IMR-90 (cell line): ENCODE results near the gene MAML3. TPM values are rescaled to one million over a fixed set of nuclear protein-coding genes. Genes with fewer than 3 reads are reported as not detected.

Experiments used
- ATAC-seq: fragments of 200-7000 bp; cut with Tn5 transposase; 2 replicates; pipeline ENCODE4 v1.9.1; 2020; ENCODE audit warnings: low read depth, mild to moderate bottlenecking, moderate library complexity
- BruUV-seq: library from RNA; stranded (reverse); fragments of 400-500 nt; replicated peaks from 2 replicates; lab custom pipeline; 2021; lab: Mats Ljungman, UMichigan
- CTCF ChIA-PET: fragments of 300-600 bp; formaldehyde crosslinking; extraction: SDS; loops from one replicate; lab custom pipeline; 2021; ENCODE audit warnings: antibody characterized with exemption; lab: Yijun Ruan, JAX
- POLR2A ChIA-PET: fragments of 300-600 bp; sonication (Branson Sonifier 250); formaldehyde crosslinking; loops from one replicate; lab custom pipeline; 2022; ENCODE audit warnings: antibody characterized with exemption; ENCODE audit not compliant: unreplicated experiment; lab: Charles Lee
- DNase-seq: peaks from one replicate; pipeline ENCODE4 v3.0.0; 2013
- H2AFZ ChIP-seq: replicated peaks from 2 replicates; pipeline ENCODE3; 2013; ENCODE audit warnings: low read length, mild to moderate bottlenecking; ENCODE audit not compliant: poor library complexity
- H2AK5ac ChIP-seq: 2 replicates; pipeline ENCODE4 v1.6.1; 2013; ENCODE audit warnings: low read depth, low read length, inconsistent platforms
- H2AK9ac ChIP-seq: replicated peaks from 2 replicates; pipeline ENCODE3; 2013; ENCODE audit warnings: mild to moderate bottlenecking, low read depth, low read length, moderate library complexity; ENCODE audit not compliant: poor library complexity
- H2BK120ac ChIP-seq: 2 replicates; pipeline ENCODE4 v1.6.1; 2013; ENCODE audit warnings: low read depth, low read length, inconsistent platforms
- H2BK15ac ChIP-seq: 3 replicates; pipeline ENCODE4 v1.6.1; 2013; ENCODE audit warnings: low read depth, low read length, inconsistent platforms
- H2BK20ac ChIP-seq: 2 replicates; pipeline ENCODE4 v1.6.1; 2013; ENCODE audit warnings: low read depth, mild to moderate bottlenecking, inconsistent platforms, low read length, moderate library complexity
- H2BK5ac ChIP-seq: 2 replicates; pipeline ENCODE4 v1.6.1; 2013; ENCODE audit warnings: mild to moderate bottlenecking, low read depth, low read length, inconsistent platforms; ENCODE audit not compliant: poor library complexity, severe bottlenecking
- H3K14ac ChIP-seq: replicated peaks from 2 replicates; pipeline ENCODE4 v1.6.1; 2013; ENCODE audit warnings: low read depth, low read length, inconsistent platforms
- H3K18ac ChIP-seq: 2 replicates; pipeline ENCODE4 v1.6.1; 2013; ENCODE audit warnings: low read depth, low read length, control low read depth
- H3K23ac ChIP-seq: 2 replicates; pipeline ENCODE4 v1.6.1; 2013; ENCODE audit warnings: low read depth, low read length, inconsistent platforms
- H3K27ac ChIP-seq: 2 replicates; pipeline ENCODE4 v1.5.1; 2013; ENCODE audit warnings: mild to moderate bottlenecking, control low read depth, low read length; ENCODE audit not compliant: insufficient read depth
- H3K27me3 ChIP-seq: 2 replicates; pipeline ENCODE4 v1.6.1; 2013; ENCODE audit warnings: low read length; ENCODE audit not compliant: control insufficient read depth, insufficient read depth
- H3K36me3 ChIP-seq: 2 replicates; pipeline ENCODE4 v1.6.1; 2013; ENCODE audit warnings: low read length, mixed read lengths; ENCODE audit not compliant: control insufficient read depth, insufficient read depth
- H3K4ac ChIP-seq: 2 replicates; pipeline ENCODE4 v1.6.1; 2013; ENCODE audit warnings: low read depth, low read length, inconsistent platforms
- H3K4me1 ChIP-seq: 2 replicates; pipeline ENCODE4 v1.6.1; 2013; ENCODE audit warnings: low read length, mixed read lengths; ENCODE audit not compliant: control insufficient read depth, insufficient read depth
- H3K4me2 ChIP-seq: 2 replicates; pipeline ENCODE4 v1.6.1; 2013; ENCODE audit warnings: low read depth, mild to moderate bottlenecking, control low read depth, low read length, moderate library complexity
- H3K4me3 ChIP-seq: 2 replicates; pipeline ENCODE4 v1.5.1; 2013; ENCODE audit warnings: low read depth, mild to moderate bottlenecking, control low read depth, low read length, moderate library complexity; ENCODE audit not compliant: insufficient read depth
- H3K56ac ChIP-seq: 2 replicates; pipeline ENCODE4 v1.6.1; 2013; ENCODE audit warnings: low read length, inconsistent platforms; ENCODE audit not compliant: insufficient read depth; ENCODE audit errors: extremely low read depth
- H3K79me1 ChIP-seq, 2 experiments: 2 replicates each; pipeline ENCODE4 v1.6.1; 2013; ENCODE audit warnings: low read length in 2 of 2, inconsistent platforms in 1 of 2, low read depth in 1 of 2
- H3K9ac ChIP-seq: 2 replicates; pipeline ENCODE4 v1.6.1; 2013; ENCODE audit warnings: low read depth, low read length, control low read depth
- H3K9me1 ChIP-seq: 2 replicates; pipeline ENCODE4 v1.6.1; 2013; ENCODE audit warnings: low read length, inconsistent platforms; ENCODE audit not compliant: insufficient read depth
- H3K9me3 ChIP-seq: 2 replicates; pipeline ENCODE4 v1.6.1; 2013; ENCODE audit warnings: low read length; ENCODE audit not compliant: control insufficient read depth, insufficient read depth
- H4K20me1 ChIP-seq: 2 replicates; pipeline ENCODE4 v1.6.1; 2013; ENCODE audit warnings: low read length, inconsistent platforms; ENCODE audit not compliant: insufficient read depth
- H4K5ac ChIP-seq: 2 replicates; pipeline ENCODE4 v1.6.1; 2013; ENCODE audit warnings: mild to moderate bottlenecking, low read depth, low read length, control low read depth
- H4K8ac ChIP-seq, 2 experiments: 2 replicates each; pipeline ENCODE4 v1.6.1; 2013; ENCODE audit warnings: low read depth in 2 of 2, low read length in 2 of 2, control low read depth in 1 of 2, inconsistent platforms in 1 of 2
- H4K91ac ChIP-seq: 2 replicates; pipeline ENCODE4 v1.6.1; 2013; ENCODE audit warnings: low read depth, low read length, inconsistent platforms; ENCODE audit not compliant: insufficient read depth
- BHLHE40 ChIP-seq: fragments of 150-350 bp; IDR thresholded peaks from 2 replicates; pipeline ENCODE4 v1.6.1; 2016; ENCODE audit warnings: mild to moderate bottlenecking, low read depth, low read length
- CEBPB ChIP-seq: IDR thresholded peaks from 2 replicates; pipeline ENCODE4 v1.6.1; 2012; ENCODE audit warnings: low read depth, low read length, improper control_type of control experiment
- CHD1 ChIP-seq: IDR thresholded peaks from 2 replicates; pipeline ENCODE4 v1.6.1; 2012; ENCODE audit warnings: low read depth, low read length, improper control_type of control experiment
- CTCF ChIP-seq: conservative IDR thresholded peaks from 2 replicates; pipeline ENCODE4 v1.5.1; 2012; ENCODE audit warnings: mild to moderate bottlenecking, low read depth, low read length, improper control_type of control experiment
- ELK1 ChIP-seq: fragments of 150-350 bp; IDR thresholded peaks from 2 replicates; pipeline ENCODE4 v1.6.1; 2016; ENCODE audit warnings: low read depth, mild to moderate bottlenecking, low read length, moderate library complexity, borderline replicate concordance
- MAFK ChIP-seq: IDR thresholded peaks from 2 replicates; pipeline ENCODE4 v1.6.1; 2012; ENCODE audit warnings: low read depth, low read length, improper control_type of control experiment
- MXI1 ChIP-seq: IDR thresholded peaks from 2 replicates; pipeline ENCODE4 v1.6.1; 2012; ENCODE audit warnings: low read depth, mild to moderate bottlenecking, low read length, moderate library complexity, borderline replicate concordance
- NFE2L2 ChIP-seq: fragments of 150-350 bp; IDR thresholded peaks from 2 replicates; pipeline ENCODE4 v1.6.1; 2016; ENCODE audit warnings: low read depth, mild to moderate bottlenecking, low read length
- POLR2A ChIP-seq: IDR thresholded peaks from 2 replicates; pipeline ENCODE4 v1.6.1; 2012; ENCODE audit warnings: mild to moderate bottlenecking, low read depth, low read length
- RAD21 ChIP-seq: IDR thresholded peaks from 2 replicates; pipeline ENCODE4 v1.6.1; 2012; ENCODE audit warnings: low read length, improper control_type of control experiment
- RCOR1 ChIP-seq: IDR thresholded peaks from 2 replicates; pipeline ENCODE4 v1.6.1; 2012; ENCODE audit warnings: mild to moderate bottlenecking, low read length, improper control_type of control experiment; ENCODE audit not compliant: insufficient replicate concordance
- RFX5 ChIP-seq: IDR thresholded peaks from 2 replicates; pipeline ENCODE4 v1.8.0; 2012; ENCODE audit warnings: low read depth, mild to moderate bottlenecking, low read length, moderate library complexity
- SMC3 ChIP-seq: fragments of 150-350 bp; IDR thresholded peaks from 2 replicates; pipeline ENCODE4 v1.6.1; 2016; ENCODE audit warnings: low read depth, mild to moderate bottlenecking, antibody characterized with exemption, low read length, moderate library complexity
- WGBS, 2 experiments: methylation state at CpG; one replicate each; pipeline versions ENCODE4 v1.1.5 to v1.1.7; 2013; ENCODE audit warnings: missing lambda C conversion rate in 2 of 2; ENCODE audit not compliant: insufficient read length in 1 of 2; ENCODE audit errors: extremely low coverage in 2 of 2; 5-methylcytosine and 5-hydroxymethylcytosine counted together
- dilution Hi-C: fragments of 300-500 bp; cut with HindIII; formaldehyde crosslinking; loops from one replicate; pipeline ENCODE4 v1.14.3; 2018; ENCODE audit warnings: low sequenced_read_pairs; ENCODE audit not compliant: unreplicated experiment
- in situ Hi-C: fragments of 300-500 bp; cut with MboI; formaldehyde crosslinking; loops from 3 replicates; pipeline ENCODE4 v1.14.3; 2019; ENCODE audit warnings: low sequenced_read_pairs, inconsistent platforms, mixed read lengths
- intact Hi-C: fragments of 100-400 bp; cut with micrococcal nuclease; formaldehyde crosslinking; loops from 2 replicates; pipeline ENCODE4 v1.10.0; 2022
- polyA plus RNA-seq, 3 experiments: library from polyadenylated mRNA; depleted of rRNA; stranded (reverse); fragments of >200 nt; gene quantifications; 2 replicates each; pipeline ENCODE4 v1.2.3, GENCODE V29; 2012; ENCODE audit warnings: low replicate concordance in 1 of 3
- total RNA-seq: library from RNA; depleted of rRNA; stranded (reverse); fragments of >200 nt; gene quantifications from 2 replicates; pipeline ENCODE4 v1.2.3, GENCODE V29; 2012

Gene MAML3
- total and polyA plus RNA-seq, 2 of the 4 experiments (the other 2 are of a cell fraction): 0.90 to 1.7 TPM

- no TSS peak for BruUV-seq
- no peak overlapping the region for H3K4ac ChIP-seq
- no peak overlapping the region for H3K23ac ChIP-seq
- no peaks in the 10 kb centered on the region for H3K27me3 ChIP-seq
- no peaks in the 10 kb centered on the region; a peak in 2 of 4 replicates for H3K79me1 ChIP-seq
- no peak overlapping the region for H3K18ac ChIP-seq
- no peak for ATAC-seq
- H3K27ac ChIP-seq: no peak overlapping the region
- DNase-seq: no peak
- dilution Hi-C loops: no loop called here
- no peak overlapping the region for H2BK15ac ChIP-seq
- no peak overlapping the region for H3K56ac ChIP-seq
- ChIA-PET CTCF (no interaction called here), POLR2A (no interaction called here)
- H2BK120ac ChIP-seq: no peak overlapping the region
- no peak overlapping the region for H3K4me3 ChIP-seq
- H4K5ac ChIP-seq: no peak overlapping the region
- no peak overlapping the region for H3K14ac ChIP-seq
- TF ChIP-seq NFE2L2: no peak
- no peak for TF ChIP-seq BHLHE40
- no peak for TF ChIP-seq CEBPB
- TF ChIP-seq RAD21: no peak
- no peak for TF ChIP-seq RFX5
- TF ChIP-seq POLR2A: no peak
- no peak for TF ChIP-seq SMC3
- TF ChIP-seq ELK1: no peak
- TF ChIP-seq MAFK: no peak
- TF ChIP-seq RCOR1: no peak
- no peak for TF ChIP-seq CTCF
- TF ChIP-seq MXI1: no peak
- no peak for TF ChIP-seq CHD1
- intact Hi-C loops: no loop called here
- no peak overlapping the region for H4K8ac ChIP-seq
- no peak overlapping the region for H3K4me2 ChIP-seq
- no peak overlapping the region for H3K9ac ChIP-seq
- no peaks in the 10 kb centered on the region for H3K9me3 ChIP-seq
- no peak overlapping the region for H2BK20ac ChIP-seq
- no peaks in the 10 kb centered on the region for H4K20me1 ChIP-seq
- no peak overlapping the region for H2AK5ac ChIP-seq
- no peak overlapping the region for H2AK9ac ChIP-seq
- H3K4me1 ChIP-seq: no peaks in the 10 kb centered on the region
- in situ Hi-C loops: no loop called here
- no peak overlapping the region for H4K91ac ChIP-seq
- H2BK5ac ChIP-seq: no peak overlapping the region
- no peaks in the 10 kb centered on the region for H3K36me3 ChIP-seq
- no peak overlapping the region for H2AFZ ChIP-seq
- H3K9me1 ChIP-seq: no peaks in the 10 kb centered on the region; the same call in 1 of the 2 replicates
- no CpG with 5 or more reads among the region's 9 CpGs for WGBS, 2 experiments
These were observed 293.5 kb downstream of the MAML3 start for GRCh38 chr4:139860435-139861024.
